GM12891 (cell line): Measurements from ENCODE around the gene MDH1B.

Source experiments
- PAX5 ChIP-seq: IDR thresholded peaks from 2 replicates; pipeline ENCODE4 v1.6.1; 2011; ENCODE audit warnings: low read length, moderate library complexity, mild to moderate bottlenecking; ENCODE audit not compliant: insufficient read depth, severe bottlenecking
- POLR2A ChIP-seq: IDR thresholded peaks from 2 replicates; pipeline ENCODE4 v1.6.1; 2011; ENCODE audit warnings: low read depth, low read length, control low read depth
- POLR2AphosphoS5 ChIP-seq: IDR thresholded peaks from 2 replicates; pipeline ENCODE4 v1.6.1; 2011; ENCODE audit warnings: low read depth, low read length, control low read depth
- SPI1 ChIP-seq: IDR thresholded peaks from 2 replicates; pipeline ENCODE4 v1.6.1; 2011; ENCODE audit warnings: low read depth, low read length, control low read depth
- TAF1 ChIP-seq: IDR thresholded peaks from 2 replicates; pipeline ENCODE4 v1.6.1; 2011; ENCODE audit warnings: low read depth, low read length, control low read depth

- no peak for TF ChIP-seq PAX5
- no peak for TF ChIP-seq POLR2AphosphoS5
- TF ChIP-seq POLR2A = no peak
- no peak for TF ChIP-seq TAF1
- peak; percentile 58 for TF ChIP-seq SPI1
Observed at GRCh38 chr2:206792645-206793044, 27.5 kb upstream of the MDH1B start.
